Measurements from ENCODE around the gene SCYGR1. TPM values are rescaled to one million over a fixed set of nuclear protein-coding genes. Genes with fewer than 3 reads are reported as not detected.
"Not testable (repeated sequence)": the region's sequence is repeated elsewhere in the genome, so short reads cannot be mapped to it uniquely, and the experiment has no call there.

Gene SCYGR1
- total RNA-seq, 2 experiments from 2014 or later: not detected

- DNase-seq: peak; percentile 28
- Mint-ChIP-seq H3K36me3 (ENCODE audit: low read depth) (no peaks in the 10 kb centered on the region), H3K27me3 (no peaks in the 10 kb centered on the region), H3K4me1 (peaks cover 5% of the 10 kb centered on the region), H3K4me3 (no peak overlapping the region), H3K27ac (no peak overlapping the region), H3K9me3 (no peaks in the 10 kb centered on the region)
- POLR2A ChIA-PET: no interaction called here
- CTCF ChIA-PET: interaction anchor here (0.7 to 1.3 kb wide), 2 partner anchors 13 to 1069 kb away, joined by 3 read pairs; no protein-coding TSS in a partner anchor
Measured at GRCh38 chr2:227374158-227374557, 13.6 kb downstream of the SCYGR1 start.

- H3K4me3 Mint-ChIP-seq: no peak overlapping the region
- no peak overlapping the region for H3K27ac Mint-ChIP-seq
- no peak for DNase-seq
- H3K9me3 Mint-ChIP-seq: no peaks in the 10 kb centered on the region
- peaks cover 5% of the 10 kb centered on the region for H3K4me1 Mint-ChIP-seq
- no peaks in the 10 kb centered on the region for H3K27me3 Mint-ChIP-seq
- no peaks in the 10 kb centered on the region for H3K36me3 Mint-ChIP-seq (ENCODE audit: low read depth)
- POLR2A ChIA-PET: no interaction called here
- CTCF ChIA-PET: interaction anchor here (0.9 kb wide), 1 partner anchor 135 kb away, joined by 3 read pairs; no protein-coding TSS in a partner anchor
Measured at GRCh38 chr2:227373389-227373788, 14.4 kb downstream of the SCYGR1 start.

DNA sequence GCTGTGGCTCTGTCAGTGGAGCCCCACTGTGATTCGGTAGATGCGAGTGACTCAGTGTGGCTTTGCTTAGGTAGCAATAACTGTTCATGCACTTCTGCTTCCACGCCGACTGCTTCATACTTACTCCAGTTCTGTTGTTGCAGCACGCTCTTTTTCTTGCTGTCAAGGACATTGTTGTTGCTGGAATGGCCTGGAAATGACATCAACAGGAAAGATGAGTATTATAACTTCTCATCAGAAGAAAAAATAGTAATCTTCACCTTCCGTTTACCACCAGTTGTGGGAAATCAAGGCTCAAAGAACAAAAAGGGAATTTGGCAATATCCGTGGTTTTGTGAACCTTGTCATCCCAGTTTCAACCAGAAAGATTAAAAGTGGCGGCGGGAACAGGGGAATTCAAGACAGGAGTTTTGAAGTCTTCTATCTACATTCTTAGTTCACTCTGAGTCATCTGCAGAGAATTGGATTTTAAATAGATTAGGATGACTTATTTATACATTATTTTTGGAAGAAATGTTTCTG is 16.9 kb downstream of the SCYGR1 start:
- peaks cover 5% of the 10 kb centered on the region for H3K4me1 Mint-ChIP-seq
- H3K27ac Mint-ChIP-seq: no peak overlapping the region
- no peaks in the 10 kb centered on the region for H3K36me3 Mint-ChIP-seq (ENCODE audit: low read depth)
- H3K9me3 Mint-ChIP-seq: no peaks in the 10 kb centered on the region
- POLR2A ChIA-PET: no interaction called here
- CTCF ChIA-PET: no interaction called here
- DNase-seq: no peak
- no peak overlapping the region for H3K4me3 Mint-ChIP-seq
- H3K27me3 Mint-ChIP-seq: no peaks in the 10 kb centered on the region

DNA sequence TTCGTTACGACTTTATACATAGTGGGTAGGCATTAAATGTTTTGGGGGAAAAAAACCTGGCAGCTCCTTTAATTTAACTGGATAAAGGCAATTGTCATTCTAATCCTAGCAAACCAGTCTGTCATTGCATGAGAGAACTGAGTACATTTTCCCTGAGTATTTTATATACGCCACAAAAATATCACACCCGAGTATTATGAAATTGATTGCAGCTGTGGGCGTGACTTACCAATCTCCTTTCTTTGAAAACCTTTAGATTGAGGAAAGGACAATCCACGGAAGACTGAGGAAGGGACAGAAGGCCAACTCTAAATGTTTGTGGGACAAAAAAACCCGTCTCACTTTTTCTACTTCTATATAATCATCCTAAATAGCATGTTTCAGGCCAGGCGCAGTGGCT is 17.7 kb downstream of the SCYGR1 start:
- ChIA-PET CTCF (no interaction called here), POLR2A (no interaction called here)
- H3K27me3 Mint-ChIP-seq: no peaks in the 10 kb centered on the region
- no peak overlapping the region for H3K4me3 Mint-ChIP-seq
- H3K4me1 Mint-ChIP-seq: peaks cover 5% of the 10 kb centered on the region
- no peaks in the 10 kb centered on the region for H3K36me3 Mint-ChIP-seq (ENCODE audit: low read depth)
- no peak for DNase-seq
- no peak overlapping the region for H3K27ac Mint-ChIP-seq
- no peaks in the 10 kb centered on the region for H3K9me3 Mint-ChIP-seq

DNA sequence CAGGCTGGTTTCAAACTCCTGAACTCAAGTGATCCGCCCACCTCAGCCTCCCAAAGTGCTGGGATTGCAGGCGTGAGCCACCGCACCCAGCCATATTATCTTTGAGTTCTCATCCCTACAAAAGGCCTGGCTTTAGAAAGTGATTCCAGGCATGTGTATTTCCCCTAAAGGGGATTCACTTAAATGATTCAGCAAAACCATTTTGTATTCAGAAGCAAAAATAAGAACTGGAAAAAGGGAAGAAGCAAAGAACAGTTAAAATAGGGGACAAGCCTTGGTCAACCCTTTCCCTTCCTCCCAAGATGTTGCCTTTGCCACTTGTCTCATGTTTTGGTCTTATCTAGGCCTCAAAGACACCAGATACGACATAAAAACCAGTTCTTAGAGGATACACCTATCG is 19.2 kb downstream of the SCYGR1 start:
- Mint-ChIP-seq H3K4me3 (no peak overlapping the region), H3K27ac (no peak overlapping the region), H3K9me3 (no peaks in the 10 kb centered on the region), H3K4me1 (no peaks in the 10 kb centered on the region), H3K36me3 (ENCODE audit: low read depth) (no peaks in the 10 kb centered on the region), H3K27me3 (no peaks in the 10 kb centered on the region)
- DNase-seq: no peak
- CTCF ChIA-PET: no interaction called here
- POLR2A ChIA-PET: no interaction called here

GRCh38 chr2:227367427-227367795 is 20.3 kb downstream of the SCYGR1 start:
- ChIA-PET CTCF (interaction anchor here (0.8 to 0.9 kb wide), 2 partner anchors 10 to 29 kb away, joined by 3 read pairs; no protein-coding TSS in a partner anchor), POLR2A (no interaction called here)
- Mint-ChIP-seq H3K4me1 (no peaks in the 10 kb centered on the region), H3K4me3 (no peak overlapping the region), H3K27ac (no peak overlapping the region), H3K9me3 (no peaks in the 10 kb centered on the region), H3K27me3 (no peaks in the 10 kb centered on the region), H3K36me3 (ENCODE audit: low read depth) (no peaks in the 10 kb centered on the region)
- DNase-seq: no peak

DNA sequence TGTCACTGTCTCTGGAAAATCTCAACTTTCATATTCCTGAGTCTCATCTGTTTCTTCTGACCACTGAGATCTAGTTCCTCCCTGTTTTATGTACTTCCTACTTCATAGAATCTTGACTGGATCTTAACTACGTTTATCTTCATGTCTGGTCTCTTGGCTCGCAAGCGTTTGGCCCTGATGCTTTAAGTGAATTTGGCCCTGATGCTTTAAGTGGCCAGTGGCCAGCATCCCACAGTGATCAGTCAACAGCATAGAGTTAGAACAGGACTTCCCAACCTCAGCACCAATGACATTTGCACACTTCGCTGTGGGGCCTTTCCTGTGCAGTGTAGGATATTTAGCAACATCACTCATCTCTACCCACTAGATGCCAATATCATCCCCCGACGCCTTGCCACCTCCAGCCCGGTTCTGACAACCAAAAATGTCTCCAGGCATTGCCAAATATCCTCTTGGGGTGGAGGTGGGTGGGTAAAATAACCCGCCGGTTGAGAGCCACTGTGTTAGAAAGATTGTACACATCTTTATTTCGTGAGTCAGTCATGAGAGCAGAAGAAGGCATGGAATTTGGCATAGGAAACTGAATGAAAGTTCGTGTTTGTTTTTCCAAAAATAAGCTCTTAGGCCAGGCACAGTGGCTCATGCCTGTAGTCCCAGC is 20.9 kb downstream of the SCYGR1 start:
- CTCF ChIA-PET: interaction anchor here (0.8 to 0.9 kb wide), 2 partner anchors 10 to 29 kb away, joined by 3 read pairs; no protein-coding TSS in a partner anchor
- no peaks in the 10 kb centered on the region for H3K4me1 Mint-ChIP-seq
- no peaks in the 10 kb centered on the region for H3K36me3 Mint-ChIP-seq (ENCODE audit: low read depth)
- no peaks in the 10 kb centered on the region for H3K27me3 Mint-ChIP-seq
- no peak overlapping the region for H3K27ac Mint-ChIP-seq
- POLR2A ChIA-PET: no interaction called here
- no peak overlapping the region for H3K4me3 Mint-ChIP-seq
- H3K9me3 Mint-ChIP-seq: no peaks in the 10 kb centered on the region
- no peak for DNase-seq

DNA sequence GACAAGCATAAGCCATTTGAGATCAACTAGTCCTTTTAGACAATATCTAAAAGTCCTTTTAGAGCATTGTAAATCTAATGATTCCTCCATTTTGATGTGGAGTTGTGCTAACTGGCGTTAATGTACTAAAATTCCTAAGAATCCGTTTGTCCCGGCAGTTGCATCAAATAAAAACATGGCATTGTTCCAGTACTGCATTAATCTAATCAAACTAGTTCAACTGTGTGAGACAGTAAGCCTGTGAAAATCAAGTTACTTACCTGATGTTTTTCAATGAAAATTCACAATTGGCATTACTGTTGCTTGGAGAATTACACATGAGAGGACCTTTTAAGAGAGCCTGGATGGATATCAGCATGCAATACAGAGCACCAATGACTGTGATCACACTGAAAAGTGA is 21.9 kb downstream of the SCYGR1 start:
- H3K4me3 Mint-ChIP-seq: no peak overlapping the region
- H3K27me3 Mint-ChIP-seq: no peaks in the 10 kb centered on the region
- H3K9me3 Mint-ChIP-seq: no peaks in the 10 kb centered on the region
- ChIA-PET CTCF (no interaction called here), POLR2A (no interaction called here)
- H3K27ac Mint-ChIP-seq: no peak overlapping the region
- no peaks in the 10 kb centered on the region for H3K4me1 Mint-ChIP-seq
- DNase-seq: no peak
- no peaks in the 10 kb centered on the region for H3K36me3 Mint-ChIP-seq (ENCODE audit: low read depth)

DNA sequence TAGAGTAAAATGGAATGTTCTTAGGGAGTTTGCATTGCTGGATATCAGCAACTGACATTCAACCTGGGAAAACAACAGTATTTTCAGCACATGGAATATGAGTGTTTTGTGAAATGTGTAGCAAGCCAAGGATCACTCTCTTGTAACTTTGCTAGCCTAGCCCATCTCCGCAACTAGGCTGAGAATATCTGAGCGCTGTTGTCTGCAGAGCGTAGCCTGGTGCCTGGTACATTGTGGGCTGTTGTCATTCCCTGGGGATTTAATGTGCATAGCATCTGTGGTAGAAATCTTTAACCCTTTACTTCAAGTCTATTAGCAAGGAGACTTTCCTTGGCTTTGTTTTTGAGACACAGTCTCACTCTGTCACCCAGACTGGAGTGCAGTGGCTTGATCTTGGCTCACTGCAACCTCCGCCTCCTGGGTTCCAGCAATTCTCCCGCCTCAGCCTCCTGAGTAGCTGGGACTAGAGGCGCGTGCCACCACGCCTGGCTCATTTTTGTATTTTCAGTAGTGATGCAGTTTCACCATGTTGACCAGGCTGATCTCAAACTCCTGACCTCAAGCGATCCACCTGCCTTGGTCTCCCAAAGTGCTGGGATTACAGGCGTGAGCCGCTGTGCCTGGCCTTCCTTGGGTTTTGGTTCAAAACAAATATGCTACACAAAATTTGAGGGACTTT is 23.0 kb downstream of the SCYGR1 start:
- CTCF ChIA-PET: interaction anchor here (1.0 kb wide), 1 partner anchor 15 kb away, joined by 3 read pairs; no protein-coding TSS in a partner anchor
- POLR2A ChIA-PET: not testable (repeated sequence)

DNA sequence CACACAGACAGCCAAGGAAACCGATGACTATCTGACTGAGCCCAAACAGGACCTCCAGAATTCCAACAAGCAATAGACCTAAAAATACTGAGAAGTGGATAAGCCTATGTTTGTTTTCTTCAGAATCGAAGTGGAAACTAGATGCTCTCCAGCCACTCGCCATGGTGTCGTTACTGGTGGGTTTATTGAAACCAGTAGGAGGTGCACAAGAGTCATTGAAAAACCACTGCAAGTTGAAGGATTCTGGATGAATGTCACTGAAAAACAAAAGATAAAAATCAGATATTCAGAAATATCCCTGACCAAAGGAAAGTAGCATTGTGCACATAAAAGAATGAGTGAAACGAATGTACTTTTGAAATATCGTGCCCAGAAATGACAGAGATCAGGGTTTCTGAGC is 24.0 kb downstream of the SCYGR1 start:
- CTCF ChIA-PET: interaction anchor here (1.0 kb wide), 1 partner anchor 14 kb away, joined by 3 read pairs; no protein-coding TSS in a partner anchor
- H3K9me3 Mint-ChIP-seq: no peaks in the 10 kb centered on the region
- peaks cover 14% of the 10 kb centered on the region for H3K36me3 Mint-ChIP-seq (ENCODE audit: low read depth)
- H3K4me1 Mint-ChIP-seq: no peaks in the 10 kb centered on the region
- POLR2A ChIA-PET: no interaction called here
- H3K4me3 Mint-ChIP-seq: no peak overlapping the region
- H3K27ac Mint-ChIP-seq: no peak overlapping the region
- no peak for DNase-seq
- H3K27me3 Mint-ChIP-seq: no peaks in the 10 kb centered on the region

More for the DNA sequence above, 23.0 kb downstream of the SCYGR1 start:
- H3K27ac Mint-ChIP-seq; H3K36me3 Mint-ChIP-seq (ENCODE audit: low read depth); H3K4me3 Mint-ChIP-seq; H3K9me3 Mint-ChIP-seq; H3K4me1 Mint-ChIP-seq; DNase-seq; H3K27me3 Mint-ChIP-seq: not testable (repeated sequence)

DNA sequence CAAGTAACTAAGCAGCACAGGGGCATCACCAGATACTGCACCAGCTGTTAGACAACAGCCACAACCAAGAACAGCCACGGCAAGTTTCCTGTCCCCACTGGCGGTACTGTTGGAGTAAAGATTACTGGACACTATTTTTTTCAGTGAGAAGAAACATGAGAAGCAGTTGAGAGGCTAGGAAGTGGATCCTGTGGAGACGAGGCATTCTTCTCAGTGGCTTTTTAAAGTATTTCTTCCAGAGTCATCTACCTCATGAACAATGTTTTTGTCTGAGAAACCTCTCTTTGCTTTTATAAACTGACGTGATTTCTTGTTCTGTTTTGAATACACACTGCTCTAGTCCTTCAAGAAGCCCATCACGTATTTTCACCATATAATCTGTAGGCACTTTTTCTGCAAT is 27.4 kb downstream of the SCYGR1 start:
- no peaks in the 10 kb centered on the region for H3K9me3 Mint-ChIP-seq

DNA sequence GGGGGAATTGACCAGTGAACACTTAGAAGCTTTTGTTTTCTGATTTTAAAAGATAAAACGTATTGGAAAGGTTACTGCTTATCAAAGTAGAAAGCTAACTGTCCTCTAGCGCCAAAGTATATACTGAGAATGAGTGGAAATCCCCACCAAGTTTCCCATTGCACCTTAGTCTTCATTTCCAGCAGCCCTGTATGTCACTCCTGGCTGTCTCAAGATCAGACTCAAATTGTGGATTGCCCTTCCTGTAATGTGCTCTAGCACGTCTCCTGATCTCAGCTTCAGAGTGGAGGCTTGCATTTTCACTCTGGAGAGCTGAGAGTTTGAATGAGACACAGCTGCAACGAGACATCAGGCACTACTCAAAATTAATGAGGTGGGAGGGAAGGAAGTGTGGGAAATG is 36.1 kb downstream of the SCYGR1 start:
- H3K4me3 Mint-ChIP-seq: no peak overlapping the region
- ChIA-PET CTCF (interaction anchor here (0.7 to 0.9 kb wide), 2 partner anchors 113 to 415 kb away, joined by 3 read pairs; no protein-coding TSS in a partner anchor), POLR2A (no interaction called here)
- peaks cover 13% of the 10 kb centered on the region for H3K36me3 Mint-ChIP-seq (ENCODE audit: low read depth)
- no peaks in the 10 kb centered on the region for H3K9me3 Mint-ChIP-seq
- peaks cover 3% of the 10 kb centered on the region for H3K4me1 Mint-ChIP-seq
- DNase-seq: no peak
- no peak overlapping the region for H3K27ac Mint-ChIP-seq
- no peaks in the 10 kb centered on the region for H3K27me3 Mint-ChIP-seq

More for the DNA sequence above, 27.4 kb downstream of the SCYGR1 start:
- no peaks in the 10 kb centered on the region for H3K4me1 Mint-ChIP-seq
- ChIA-PET POLR2A (no interaction called here), CTCF (no interaction called here)
- peaks cover 27% of the 10 kb centered on the region for H3K36me3 Mint-ChIP-seq (ENCODE audit: low read depth)
- H3K27me3 Mint-ChIP-seq: no peaks in the 10 kb centered on the region
- H3K4me3 Mint-ChIP-seq: no peak overlapping the region
- DNase-seq: no peak
- no peak overlapping the region for H3K27ac Mint-ChIP-seq

- POLR2A ChIA-PET: no interaction called here
- H3K4me3 Mint-ChIP-seq: no peak overlapping the region
- no peak for DNase-seq
- CTCF ChIA-PET: no interaction called here
- H3K36me3 Mint-ChIP-seq (ENCODE audit: low read depth): peaks cover 16% of the 10 kb centered on the region
- H3K9me3 Mint-ChIP-seq: no peaks in the 10 kb centered on the region
- H3K27ac Mint-ChIP-seq: no peak overlapping the region
- no peaks in the 10 kb centered on the region for H3K27me3 Mint-ChIP-seq
- peaks cover 3% of the 10 kb centered on the region for H3K4me1 Mint-ChIP-seq
Measured at GRCh38 chr2:227349989-227350612, 37.6 kb downstream of the SCYGR1 start.
